SK-N-MC (cell line): ENCODE data around the gene RAB6C.
"Not testable (repeated sequence)": the region's sequence is repeated elsewhere in the genome, so short reads cannot be mapped to it uniquely, and the experiment has no call there.

Experiments
- DNase-seq: peaks from one replicate; pipeline ENCODE4 v3.0.0-alpha.2; 2011; ENCODE audit warnings: low read depth, low spot score
- H3K27ac ChIP-seq: fragments of 200-600 bp; sonication (generic); 2 replicates; pipeline ENCODE4 v1.5.1; 2016; ENCODE audit warnings: mixed run types
- H3K36me3 ChIP-seq: fragments of 200-600 bp; sonication (generic); 2 replicates; pipeline ENCODE4 v1.6.1; 2017; ENCODE audit warnings: antibody characterized with exemption, low read length, mixed read lengths; ENCODE audit not compliant: insufficient read depth
- H3K4me3 ChIP-seq: fragments of 200-600 bp; sonication (generic); 2 replicates; pipeline ENCODE4 v1.5.1; 2016
- H3K9ac ChIP-seq: fragments of 200-600 bp; sonication (generic); 2 replicates; pipeline ENCODE4 v1.8.0; 2017; ENCODE audit warnings: mixed run types, mixed read lengths; ENCODE audit not compliant: insufficient read length
- H3K9me3 ChIP-seq: fragments of 200-600 bp; sonication (generic); 2 replicates; pipeline ENCODE4 v1.6.1; 2017; ENCODE audit warnings: low read depth, mild to moderate bottlenecking, antibody characterized with exemption, low read length, moderate library complexity, mixed read lengths
- EZH2 ChIP-seq: fragments of 200-600 bp; sonication (generic); IDR thresholded peaks from one replicate; pipeline ENCODE4 v1.6.1; 2017; ENCODE audit warnings: antibody characterized with exemption
- FOXP2 ChIP-seq: optimal IDR thresholded peaks from 2 replicates; pipeline ENCODE3; 2011; ENCODE audit warnings: mild to moderate bottlenecking, moderate library complexity; ENCODE audit not compliant: insufficient read depth; ENCODE audit errors: extremely low read length, control extremely low read depth
- POLR2AphosphoS5 ChIP-seq: IDR thresholded peaks from 2 replicates; pipeline ENCODE4 v1.6.1; 2012; ENCODE audit warnings: mild to moderate bottlenecking, low read depth, low read length, borderline replicate concordance

RAB6C gene

GRCh38 chr2:130005862-130006261 is 26.4 kb downstream of the RAB6C start:
- not testable (repeated sequence) for H3K9me3 ChIP-seq, DNase-seq, H3K36me3 ChIP-seq, H3K9ac ChIP-seq, H3K4me3 ChIP-seq, H3K27ac ChIP-seq

DNA sequence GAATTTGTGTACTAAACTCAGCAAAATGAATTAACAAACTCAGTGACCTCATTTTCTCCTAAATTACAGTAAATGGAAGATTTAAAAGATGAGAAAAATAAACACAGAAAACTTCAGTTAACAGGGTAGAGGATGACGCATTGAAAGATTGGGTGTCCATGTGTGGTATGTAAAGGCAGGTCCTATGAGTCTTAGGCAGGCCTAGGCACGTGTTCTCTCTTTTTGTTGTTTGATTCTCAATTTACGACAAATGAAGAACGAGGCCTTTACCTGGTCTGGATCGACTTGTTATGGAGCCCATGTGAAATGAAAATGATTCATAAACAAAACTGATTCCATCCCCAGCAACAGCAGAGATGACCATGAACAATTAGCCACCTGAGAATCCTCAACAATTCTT is 37.2 kb downstream of the RAB6C start:
- H3K27ac ChIP-seq, H3K4me3 ChIP-seq, H3K9me3 ChIP-seq, DNase-seq, H3K9ac ChIP-seq, H3K36me3 ChIP-seq: not testable (repeated sequence)

GRCh38 chr2:130019402-130019801 is 39.9 kb downstream of the RAB6C start:
- Histone ChIP-seq H3K36me3 (no peaks in the 10 kb centered on the region), H3K9me3 (no peaks in the 10 kb centered on the region), H3K9ac (no peak overlapping the region), H3K27ac (no peak overlapping the region), H3K4me3 (no peak overlapping the region)
- no peak for TF ChIP-seq EZH2
- TF ChIP-seq FOXP2 = no peak
- TF ChIP-seq POLR2AphosphoS5 = no peak
- no peak for DNase-seq

- not testable (repeated sequence) for H3K4me3 ChIP-seq, H3K9ac ChIP-seq, DNase-seq, H3K9me3 ChIP-seq, H3K27ac ChIP-seq, H3K36me3 ChIP-seq
Observed at GRCh38 chr2:130020069-130020468, 40.6 kb downstream of the RAB6C start.

- not testable (repeated sequence) for H3K36me3 ChIP-seq, DNase-seq, H3K9me3 ChIP-seq, H3K9ac ChIP-seq, H3K27ac ChIP-seq, H3K4me3 ChIP-seq
Observed at GRCh38 chr2:130025931-130026330, 46.5 kb downstream of the RAB6C start.
